Left lung (tissue), 10 donors: Measurements from ENCODE around the gene ZC3H18. TPM values are rescaled to one million over a fixed set of nuclear protein-coding genes. Genes with fewer than 3 reads are reported as not detected.

Experiments used
- ATAC-seq: fragments of 200-7000 bp; cut with Tn5 transposase; one replicate; pipeline ENCODE4 v1.9.1; 2020; ENCODE audit warnings: moderate library complexity
- DNase-seq, 4 donors: peaks; one replicate each; pipeline ENCODE4 v3.0.0-alpha.2; 2013 to 2020
- H3K27ac ChIP-seq, 2 donors: fragments of 200-600 bp; sonication (generic) in 1 of 2; one replicate each; pipeline versions ENCODE4 v1.5.0 to v1.8.0; 2020 to 2021
- H3K27me3 ChIP-seq, 2 donors: fragments of 200-600 bp; sonication (generic) in 1 of 2; one replicate each; pipeline versions ENCODE4 v1.5.0 to v1.8.0; 2020 to 2021
- H3K36me3 ChIP-seq, 2 donors: fragments of 200-600 bp; sonication (generic) in 1 of 2; one replicate each; pipeline versions ENCODE4 v1.5.0 to v1.8.0; 2020 to 2021
- H3K4me1 ChIP-seq, 2 donors: fragments of 200-600 bp; one replicate each; pipeline ENCODE4 v1.8.0; 2021
- H3K4me3 ChIP-seq, 2 donors: fragments of 200-600 bp; sonication (generic) in 1 of 2; one replicate each; pipeline versions ENCODE4 v1.5.0 to v1.8.0; 2020 to 2021; ENCODE audit warnings: mild to moderate bottlenecking in 1 of 2
- H3K9me3 ChIP-seq, 2 donors: fragments of 200-600 bp; sonication (generic) in 1 of 2; one replicate each; pipeline versions ENCODE4 v1.5.0 to v1.8.0; 2020 to 2021
- intact Hi-C, 2 donors: fragments of 100-400 bp; cut with DNase I; formaldehyde crosslinking; loops; one replicate each; pipeline versions ENCODE4 v1.11.2 to v1.14.2; 2022
- polyA plus RNA-seq, 6 donors: library from polyadenylated mRNA; unstranded; fragments of 120-200 nt; gene quantifications; one replicate each; pipeline ENCODE4 v1.2.1, GENCODE V29; 2013; ENCODE audit not compliant: insufficient read length in 6 of 6
- total RNA-seq, 2 donors: library from RNA; stranded (reverse); fragmentation: NEBNext Ultra II Directional; extraction: Animal tissue kit (Norgen Biotek cat#: 25700); gene quantifications; one replicate each; pipeline ENCODE4 v1.2.1, GENCODE V29; 2021
- TF ChIP-seq, protein P1 (sequence below), 2 donors: fragments of 200-600 bp; sonication (generic) in 1 of 2; IDR thresholded peaks; one replicate each; pipeline versions ENCODE4 v1.5.0 to v1.8.0; 2021; ENCODE audit warnings: antibody characterized with exemption in 2 of 2
- donor health status: DM: no; HTN: yes; CAD: no.
- donor health status: DM: no; HTN: no; CAD: no.

ZC3H18 gene
- total and polyA plus RNA-seq, 8 donors: 33.8 to 53.1 (median 38.5) TPM

- DNase-seq (no peak), ATAC-seq (no peak)
- no peaks in the 10 kb centered on the region for H3K9me3 ChIP-seq
Measured at GRCh38 chr16:88618956-88619667, 48.9 kb downstream of the ZC3H18 start.

DNA sequence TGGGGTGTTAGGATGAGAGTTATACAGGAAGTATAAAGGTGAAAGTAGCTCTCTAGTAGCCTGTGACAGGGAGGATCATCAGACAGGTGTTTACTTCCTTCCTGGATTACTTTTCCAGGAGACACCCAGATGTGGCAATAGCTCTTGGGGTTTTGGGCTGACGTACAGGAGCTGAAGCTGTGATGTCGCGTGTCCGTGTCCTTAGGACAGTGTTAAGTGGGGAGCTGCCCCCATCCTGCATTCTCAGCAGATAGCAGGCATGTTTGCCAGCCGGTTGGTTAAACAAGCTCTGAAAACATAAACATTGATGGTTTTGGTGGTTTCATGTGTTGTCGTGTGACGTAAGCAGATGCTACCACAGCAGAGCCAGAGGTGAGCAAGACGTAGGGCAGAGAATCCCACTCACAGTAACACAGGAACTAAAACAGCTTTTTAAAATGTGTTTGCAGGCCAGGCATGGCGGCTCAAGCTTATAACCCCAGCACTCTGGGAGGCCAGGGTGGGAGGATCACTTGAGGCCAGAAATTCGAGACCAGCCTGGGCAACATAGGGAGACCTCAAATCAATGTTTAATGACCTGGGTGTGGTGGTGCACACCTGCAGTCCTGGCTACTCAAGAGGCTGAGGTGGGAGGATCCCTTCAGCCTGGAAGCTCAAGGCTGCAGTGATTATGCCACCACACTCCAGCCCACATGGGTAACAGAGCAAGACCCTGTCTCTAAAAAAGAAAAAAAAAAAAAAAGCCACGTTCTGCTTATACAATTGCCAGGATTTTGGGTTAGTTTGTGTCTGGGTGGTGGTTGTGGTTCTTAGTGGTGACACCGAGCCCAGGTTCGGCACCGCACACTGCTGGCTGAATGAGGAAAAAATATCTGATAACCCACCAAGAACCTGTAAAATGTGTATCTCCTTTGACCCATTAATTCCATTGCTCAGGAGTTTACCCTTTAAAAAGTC, 49.9 kb downstream of the ZC3H18 start:
- H3K4me1 ChIP-seq: peaks cover 6 to 22% of the 10 kb centered on the region in 2 donors
- no peak overlapping the region for H3K27ac ChIP-seq
- no peak overlapping the region for H3K4me3 ChIP-seq
- H3K9me3 ChIP-seq: no peaks in the 10 kb centered on the region
- peaks cover 0 to 83% of the 10 kb centered on the region in 2 donors for H3K36me3 ChIP-seq
- DNase-seq (no peak), ATAC-seq (no peak)
- TF ChIP-seq, protein P1, sequence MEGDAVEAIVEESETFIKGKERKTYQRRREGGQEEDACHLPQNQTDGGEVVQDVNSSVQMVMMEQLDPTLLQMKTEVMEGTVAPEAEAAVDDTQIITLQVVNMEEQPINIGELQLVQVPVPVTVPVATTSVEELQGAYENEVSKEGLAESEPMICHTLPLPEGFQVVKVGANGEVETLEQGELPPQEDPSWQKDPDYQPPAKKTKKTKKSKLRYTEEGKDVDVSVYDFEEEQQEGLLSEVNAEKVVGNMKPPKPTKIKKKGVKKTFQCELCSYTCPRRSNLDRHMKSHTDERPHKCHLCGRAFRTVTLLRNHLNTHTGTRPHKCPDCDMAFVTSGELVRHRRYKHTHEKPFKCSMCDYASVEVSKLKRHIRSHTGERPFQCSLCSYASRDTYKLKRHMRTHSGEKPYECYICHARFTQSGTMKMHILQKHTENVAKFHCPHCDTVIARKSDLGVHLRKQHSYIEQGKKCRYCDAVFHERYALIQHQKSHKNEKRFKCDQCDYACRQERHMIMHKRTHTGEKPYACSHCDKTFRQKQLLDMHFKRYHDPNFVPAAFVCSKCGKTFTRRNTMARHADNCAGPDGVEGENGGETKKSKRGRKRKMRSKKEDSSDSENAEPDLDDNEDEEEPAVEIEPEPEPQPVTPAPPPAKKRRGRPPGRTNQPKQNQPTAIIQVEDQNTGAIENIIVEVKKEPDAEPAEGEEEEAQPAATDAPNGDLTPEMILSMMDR (IDR thresholded peaks at IDR 0.05): no peak
- intact Hi-C loops: no loop called here
- no peaks in the 10 kb centered on the region for H3K27me3 ChIP-seq

More at GRCh38 chr16:88618956-88619667, 48.9 kb downstream of the ZC3H18 start:
- peaks cover 6 to 22% of the 10 kb centered on the region in 2 donors for H3K4me1 ChIP-seq
- H3K36me3 ChIP-seq: peaks cover 0 to 81% of the 10 kb centered on the region in 2 donors
- intact Hi-C loops: no loop called here
- H3K4me3 ChIP-seq: no peak overlapping the region
- TF ChIP-seq, protein P1 (IDR thresholded peaks at IDR 0.05): no peak
- no peak overlapping the region for H3K27ac ChIP-seq
- H3K27me3 ChIP-seq: no peaks in the 10 kb centered on the region

GRCh38 chr16:88622125-88622524, 51.9 kb downstream of the ZC3H18 start:
- H3K36me3 ChIP-seq: peaks cover 0 to 83% of the 10 kb centered on the region in 2 donors
- DNase-seq (no peak), ATAC-seq (no peak)
- intact Hi-C loops: no loop called here
- H3K27ac ChIP-seq: no peak overlapping the region
- H3K4me1 ChIP-seq: peaks cover 0 to 15% of the 10 kb centered on the region in 2 donors
- TF ChIP-seq, protein P1 (IDR thresholded peaks at IDR 0.05): no peak
- no peaks in the 10 kb centered on the region for H3K9me3 ChIP-seq
- H3K27me3 ChIP-seq: no peaks in the 10 kb centered on the region
- no peak overlapping the region for H3K4me3 ChIP-seq

- no peaks in the 10 kb centered on the region for H3K27me3 ChIP-seq
- no peak overlapping the region for H3K27ac ChIP-seq
- H3K36me3 ChIP-seq: peaks cover 0 to 83% of the 10 kb centered on the region in 2 donors
- DNase-seq (no peak), ATAC-seq (no peak)
- TF ChIP-seq, protein P1 (IDR thresholded peaks at IDR 0.05): no peak
- no peak overlapping the region for H3K4me3 ChIP-seq
- H3K9me3 ChIP-seq: no peaks in the 10 kb centered on the region
- H3K4me1 ChIP-seq: peaks cover 0 to 12% of the 10 kb centered on the region in 2 donors
- intact Hi-C loops: no loop called here
Measured at GRCh38 chr16:88622866-88623265, 52.7 kb downstream of the ZC3H18 start.

DNA sequence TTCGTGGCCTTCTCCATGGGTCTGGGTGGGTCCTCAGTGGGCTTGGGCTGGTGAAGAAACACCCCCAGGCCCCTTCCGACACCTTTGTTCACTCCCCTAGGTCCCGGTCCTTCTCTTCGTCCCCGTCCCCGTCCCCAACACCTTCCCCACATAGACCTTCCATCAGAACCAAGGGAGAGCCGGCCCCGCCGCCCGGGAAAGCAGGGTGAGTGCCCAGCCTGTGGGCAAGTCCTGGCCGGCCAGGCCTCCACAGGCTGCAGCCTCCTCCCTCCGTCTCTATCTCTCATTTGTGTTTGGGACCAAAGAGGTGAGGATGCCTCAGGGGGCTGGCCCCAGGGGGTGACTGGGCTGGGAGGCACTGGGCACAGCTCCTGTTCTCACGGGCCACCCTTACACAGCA, 53.7 kb downstream of the ZC3H18 start:
- H3K27me3 ChIP-seq: no peaks in the 10 kb centered on the region
- intact Hi-C loops: no loop called here
- ATAC-seq (no peak), DNase-seq (no peak)
- H3K9me3 ChIP-seq: no peaks in the 10 kb centered on the region
- peaks cover 0 to 5% of the 10 kb centered on the region in 2 donors for H3K4me1 ChIP-seq
- peaks cover 0 to 83% of the 10 kb centered on the region in 2 donors for H3K36me3 ChIP-seq
- TF ChIP-seq, protein P1 (IDR thresholded peaks at IDR 0.05): no peak
- no peak overlapping the region for H3K4me3 ChIP-seq
- H3K27ac ChIP-seq: no peak overlapping the region
